ENCODE data around the gene ZNF470.

DNA sequence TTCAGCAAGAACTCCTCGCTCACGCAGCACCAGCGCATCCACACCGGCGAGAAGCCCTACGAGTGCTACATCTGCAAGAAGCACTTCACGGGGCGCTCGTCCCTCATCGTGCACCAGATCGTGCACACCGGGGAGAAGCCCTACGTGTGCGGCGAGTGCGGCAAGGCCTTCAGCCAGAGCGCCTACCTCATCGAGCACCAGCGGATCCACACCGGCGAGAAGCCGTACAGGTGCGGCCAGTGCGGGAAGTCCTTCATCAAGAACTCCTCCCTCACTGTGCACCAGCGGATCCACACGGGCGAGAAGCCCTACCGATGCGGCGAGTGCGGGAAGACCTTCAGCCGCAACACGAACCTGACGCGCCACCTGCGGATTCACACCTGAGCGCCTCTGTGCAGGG lies 55.1 kb downstream of the ZNF470 start:
- TF ChIP-seq POLR2A (IDR thresholded peaks at IDR 0.05; ENCODE audit: low read depth) (no peak), POLR2AphosphoS5 (IDR thresholded peaks at IDR 0.05) (no peak), EP300 (IDR thresholded peaks at IDR 0.05) (no peak)
- TF ChIP-seq, protein P1, sequence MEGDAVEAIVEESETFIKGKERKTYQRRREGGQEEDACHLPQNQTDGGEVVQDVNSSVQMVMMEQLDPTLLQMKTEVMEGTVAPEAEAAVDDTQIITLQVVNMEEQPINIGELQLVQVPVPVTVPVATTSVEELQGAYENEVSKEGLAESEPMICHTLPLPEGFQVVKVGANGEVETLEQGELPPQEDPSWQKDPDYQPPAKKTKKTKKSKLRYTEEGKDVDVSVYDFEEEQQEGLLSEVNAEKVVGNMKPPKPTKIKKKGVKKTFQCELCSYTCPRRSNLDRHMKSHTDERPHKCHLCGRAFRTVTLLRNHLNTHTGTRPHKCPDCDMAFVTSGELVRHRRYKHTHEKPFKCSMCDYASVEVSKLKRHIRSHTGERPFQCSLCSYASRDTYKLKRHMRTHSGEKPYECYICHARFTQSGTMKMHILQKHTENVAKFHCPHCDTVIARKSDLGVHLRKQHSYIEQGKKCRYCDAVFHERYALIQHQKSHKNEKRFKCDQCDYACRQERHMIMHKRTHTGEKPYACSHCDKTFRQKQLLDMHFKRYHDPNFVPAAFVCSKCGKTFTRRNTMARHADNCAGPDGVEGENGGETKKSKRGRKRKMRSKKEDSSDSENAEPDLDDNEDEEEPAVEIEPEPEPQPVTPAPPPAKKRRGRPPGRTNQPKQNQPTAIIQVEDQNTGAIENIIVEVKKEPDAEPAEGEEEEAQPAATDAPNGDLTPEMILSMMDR (IDR thresholded peaks at IDR 0.05), result no peak
